ENCODE results near the gene APOA5.

DNA sequence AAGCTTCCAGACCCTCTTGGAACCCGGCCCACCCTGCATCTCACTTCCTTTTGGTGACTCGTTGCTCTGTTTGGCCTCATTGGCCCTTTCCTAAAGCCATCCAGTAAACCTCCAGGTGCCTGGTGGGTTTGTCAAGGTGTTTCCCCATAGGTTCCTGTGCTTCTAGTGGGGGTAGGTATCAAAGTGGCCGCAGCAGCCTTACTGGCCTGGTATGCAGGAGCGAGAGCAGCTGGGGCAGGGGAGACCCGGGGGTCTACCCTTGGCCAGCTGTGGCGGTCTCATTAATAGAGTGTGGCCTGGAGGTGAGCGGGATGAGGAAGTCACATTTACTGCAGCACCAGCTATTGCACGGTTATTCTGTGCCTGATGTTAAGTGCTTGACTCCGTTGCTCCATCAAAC lies 27.4 kb upstream of the APOA5 start:
- TF ChIP-seq POLR2A (IDR thresholded peaks at IDR 0.05; ENCODE audit: extremely low read depth, insufficient read length) (no peak), MYC (IDR thresholded peaks at IDR 0.05; ENCODE audit: low read depth, low read length) (no peak)
- TF ChIP-seq, protein P1, sequence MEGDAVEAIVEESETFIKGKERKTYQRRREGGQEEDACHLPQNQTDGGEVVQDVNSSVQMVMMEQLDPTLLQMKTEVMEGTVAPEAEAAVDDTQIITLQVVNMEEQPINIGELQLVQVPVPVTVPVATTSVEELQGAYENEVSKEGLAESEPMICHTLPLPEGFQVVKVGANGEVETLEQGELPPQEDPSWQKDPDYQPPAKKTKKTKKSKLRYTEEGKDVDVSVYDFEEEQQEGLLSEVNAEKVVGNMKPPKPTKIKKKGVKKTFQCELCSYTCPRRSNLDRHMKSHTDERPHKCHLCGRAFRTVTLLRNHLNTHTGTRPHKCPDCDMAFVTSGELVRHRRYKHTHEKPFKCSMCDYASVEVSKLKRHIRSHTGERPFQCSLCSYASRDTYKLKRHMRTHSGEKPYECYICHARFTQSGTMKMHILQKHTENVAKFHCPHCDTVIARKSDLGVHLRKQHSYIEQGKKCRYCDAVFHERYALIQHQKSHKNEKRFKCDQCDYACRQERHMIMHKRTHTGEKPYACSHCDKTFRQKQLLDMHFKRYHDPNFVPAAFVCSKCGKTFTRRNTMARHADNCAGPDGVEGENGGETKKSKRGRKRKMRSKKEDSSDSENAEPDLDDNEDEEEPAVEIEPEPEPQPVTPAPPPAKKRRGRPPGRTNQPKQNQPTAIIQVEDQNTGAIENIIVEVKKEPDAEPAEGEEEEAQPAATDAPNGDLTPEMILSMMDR (IDR thresholded peaks at IDR 0.05; ENCODE audit: low read depth, low read length): no peak

Measured in NB4 (cell line).